Activated CD4-positive, alpha-beta T cell treated with anti-CD3 and anti-CD28 coated beads, Interleukin-2, amount 50 U/mL, for 24 hours (primary cell): Measurements from ENCODE around the gene KLF16.

Experiments used
- DNase-seq, 2 donors: peaks; one replicate each; pipeline ENCODE4 v3.0.0-alpha.2; 2020; ENCODE audit warnings: low read depth in 1 of 2, low spot score in 1 of 2

KLF16 gene

GRCh38 chr19:1824252-1824622, 39.1 kb downstream of the KLF16 start:
- DNase-seq: no peak

GRCh38 chr19:1823539-1824251, 39.7 kb downstream of the KLF16 start:
- no peak for DNase-seq

- DNase-seq: no peak
Observed at GRCh38 chr19:1823020-1823419, 40.4 kb downstream of the KLF16 start.

- DNase-seq: no peak
Observed at GRCh38 chr19:1822210-1822609, 41.2 kb downstream of the KLF16 start.

- no peak for DNase-seq
Observed at GRCh38 chr19:1819341-1820255, 43.8 kb downstream of the KLF16 start.

DNA sequence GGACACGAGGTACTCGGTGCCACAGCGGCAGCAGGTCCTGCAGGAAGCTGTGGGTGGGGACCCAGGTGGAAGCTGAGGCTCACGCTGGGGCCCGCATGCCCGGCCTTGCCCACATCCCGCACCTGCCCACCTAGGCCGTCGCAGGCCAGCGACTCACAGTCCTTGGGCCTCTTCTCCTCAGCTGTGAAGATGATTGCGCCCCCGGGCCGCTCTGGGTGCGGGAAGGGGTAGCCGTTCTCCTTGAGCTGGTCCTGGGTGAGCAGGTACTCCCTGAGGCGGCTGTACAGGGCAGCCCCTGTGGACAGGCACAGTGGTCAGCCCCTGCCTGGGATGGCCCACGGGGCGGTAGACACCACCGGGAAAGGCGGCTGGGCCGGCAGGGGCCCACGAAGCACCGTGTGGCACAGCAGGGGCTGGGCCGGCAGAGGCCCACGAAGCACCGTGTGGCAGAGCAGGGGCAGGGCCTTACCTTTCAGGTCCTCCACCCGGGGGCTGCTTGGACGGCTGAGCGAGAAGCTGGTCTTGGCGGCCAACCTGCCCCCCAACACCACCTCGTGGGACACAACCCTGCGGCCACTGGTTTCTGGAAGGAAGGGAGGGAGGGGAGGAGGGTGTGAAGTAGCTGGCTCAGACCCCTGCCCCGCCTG, 44.7 kb downstream of the KLF16 start:
- DNase-seq: no peak

DNA sequence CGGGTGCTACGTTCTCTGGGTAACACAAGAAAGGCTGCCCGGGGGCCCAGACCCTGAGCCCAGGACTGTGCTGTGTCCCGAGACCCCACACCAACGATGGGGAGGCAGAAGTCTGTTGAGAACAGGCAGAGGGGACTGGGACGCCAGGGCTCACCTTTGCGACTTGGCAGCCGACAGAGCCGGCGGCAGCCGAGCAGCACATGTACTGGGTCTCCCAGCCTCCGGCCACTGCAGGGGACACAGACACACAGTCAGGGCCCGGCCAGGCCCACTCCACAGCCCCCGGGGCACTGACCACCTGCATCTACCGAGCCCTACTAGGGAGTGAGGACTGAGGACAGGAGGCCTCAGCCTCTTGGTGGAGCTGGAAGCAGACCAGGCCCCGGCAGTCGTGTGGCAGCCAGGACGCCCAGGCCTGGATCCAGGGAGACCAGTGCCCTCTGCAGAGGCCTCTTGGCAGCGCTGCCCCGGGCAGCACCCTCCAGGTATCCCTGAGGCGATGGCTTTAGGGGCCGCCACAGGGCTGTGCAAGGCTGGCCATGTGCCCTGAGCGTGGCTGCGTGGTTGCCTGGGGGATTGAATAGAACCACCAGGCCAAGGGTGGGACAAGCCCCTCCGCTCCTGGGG, 45.7 kb downstream of the KLF16 start:
- no peak for DNase-seq

- no peak for DNase-seq
Observed at GRCh38 chr19:1816530-1817298, 46.7 kb downstream of the KLF16 start.

GRCh38 chr19:1815605-1816529, 47.5 kb downstream of the KLF16 start:
- no peak for DNase-seq

- DNase-seq: no peak
Observed at GRCh38 chr19:1814833-1815604, 48.4 kb downstream of the KLF16 start.

DNA sequence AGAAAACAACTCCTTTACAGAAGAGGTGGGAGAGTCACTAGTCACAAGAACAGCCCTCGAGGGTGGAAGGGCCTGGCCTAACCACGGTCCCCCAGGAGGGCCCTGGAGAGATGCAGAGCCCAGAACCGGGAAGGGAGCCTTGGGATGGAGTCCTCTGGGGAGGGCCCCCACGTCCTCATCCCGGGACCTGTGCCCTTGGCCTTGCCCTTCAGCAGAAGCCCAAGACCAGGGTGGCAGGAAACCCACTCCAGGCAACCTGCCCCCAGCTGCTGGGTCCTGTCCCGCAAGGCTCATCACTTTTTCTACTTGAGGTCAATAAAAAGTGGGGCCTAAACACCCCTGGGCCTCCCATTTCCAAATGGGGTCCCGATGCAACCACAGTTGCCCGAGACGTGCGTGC, 49.0 kb downstream of the KLF16 start:
- no peak for DNase-seq

- no peak for DNase-seq
Observed at GRCh38 chr19:1813192-1814182, 49.9 kb downstream of the KLF16 start.

- peak; percentile 62 to 64 for DNase-seq
Observed at GRCh38 chr19:1812426-1813191, 50.8 kb downstream of the KLF16 start.

DNA sequence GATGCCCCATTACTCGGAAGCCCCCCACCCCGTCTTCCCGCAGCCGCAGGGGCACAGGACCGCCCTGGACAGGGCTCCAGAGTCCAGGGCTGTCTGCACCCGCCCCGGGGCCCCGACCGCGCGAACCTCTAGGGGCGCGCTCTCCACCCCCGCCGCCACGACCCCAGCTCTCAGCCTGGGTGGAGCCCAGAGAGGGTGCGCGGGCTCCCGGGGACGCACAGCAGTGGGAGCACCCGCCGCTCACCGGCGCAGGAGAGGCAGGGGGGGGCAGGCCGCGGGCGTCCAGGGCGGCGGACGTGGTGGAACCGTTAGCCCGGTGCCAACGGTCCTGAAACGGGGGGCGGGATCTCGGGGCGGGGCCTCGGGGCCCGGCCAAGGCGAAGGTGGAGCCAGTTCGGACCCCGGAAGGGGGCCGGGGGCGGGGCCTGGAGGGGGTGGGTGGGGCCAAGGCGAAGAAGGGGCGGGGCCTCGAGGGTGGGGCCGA, 51.4 kb downstream of the KLF16 start, which contains the start of gene ATP8B3:
Gene ATP8B3, minus strand, starts transcription at position 335 of the 484 bp plus-strand sequence. CDS start 540 bp downstream, outside the sequence.
- DNase-seq: peak in 1 of 2 donors; percentile 62

DNA sequence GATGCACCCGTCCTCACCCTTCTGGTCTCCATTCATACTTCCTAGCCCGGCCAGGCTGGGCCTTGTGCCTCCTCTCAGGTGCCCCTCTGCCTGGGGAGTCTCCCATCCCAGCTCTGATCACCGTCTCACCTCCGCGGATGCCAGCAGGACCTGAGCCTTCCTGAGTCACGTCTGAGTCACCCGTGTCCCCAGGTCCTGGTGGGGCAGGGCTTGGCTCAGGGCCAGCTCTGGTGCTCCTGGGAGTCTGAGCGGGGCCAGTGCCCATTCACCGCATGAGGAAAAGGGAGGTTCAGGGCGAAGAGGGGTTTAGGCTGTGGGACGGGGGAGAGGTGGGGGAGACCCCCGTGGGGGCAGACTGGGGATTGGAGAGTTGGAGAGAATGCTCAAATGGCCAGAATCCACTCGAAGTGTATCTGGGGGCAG, 51.9 kb downstream of the KLF16 start:
- peak in 1 of 2 donors; percentile 30 for DNase-seq

DNA sequence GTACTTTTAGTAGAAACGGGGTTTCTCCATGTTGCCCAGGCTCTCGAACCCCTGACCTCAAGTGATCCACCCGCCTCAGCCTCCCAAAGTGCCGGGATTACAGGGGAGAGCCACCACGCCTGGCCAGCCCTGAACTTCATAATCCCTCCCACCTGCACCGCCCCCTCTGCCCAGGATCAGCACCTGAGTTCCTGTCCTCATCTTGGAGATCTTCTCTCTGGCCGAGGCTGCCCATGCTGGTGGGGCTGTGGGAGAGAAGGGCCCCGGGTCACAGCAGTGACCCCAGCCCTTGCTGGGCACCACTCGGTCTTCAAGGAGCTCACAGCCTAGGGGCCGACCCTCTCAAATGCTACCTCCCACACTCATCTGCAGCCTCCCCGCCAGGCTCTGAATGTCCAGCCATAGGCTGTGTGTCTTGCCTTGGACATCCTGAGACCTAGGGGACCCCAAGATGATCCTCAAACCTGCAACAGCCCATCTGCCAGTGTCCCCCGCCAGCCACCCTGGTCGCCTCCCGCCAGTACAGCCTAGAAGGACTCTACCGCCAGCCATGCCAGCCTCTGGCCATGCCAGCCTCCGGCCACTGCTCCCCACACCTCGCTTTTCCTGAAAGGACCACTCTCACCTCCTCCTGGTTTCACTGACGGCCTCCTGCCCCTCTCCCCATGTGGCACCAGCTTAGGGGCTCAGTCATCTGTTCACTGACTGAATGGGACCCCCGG, 52.8 kb downstream of the KLF16 start:
- DNase-seq: no peak
